Ovary (tissue), 9 donors: Measurements from ENCODE around the gene SLC26A4. TPM values are rescaled to one million over a fixed set of nuclear protein-coding genes. Genes with fewer than 3 reads are reported as not detected.
A peak's percentile ranks its signal among the peaks of the same experiment; 100 is the strongest.

Experiments used
- DNase-seq, 5 donors: peaks; one replicate each; pipeline ENCODE4 v3.0.0-alpha.2; 2019 to 2020
- H3K27ac ChIP-seq, 2 donors: fragments of 200-600 bp; one replicate each; pipeline versions ENCODE4 v1.5.1 to v1.8.0; 2019 to 2022
- H3K27me3 ChIP-seq: fragments of 200-600 bp; one replicate; pipeline ENCODE4 v1.8.0; 2022
- H3K36me3 ChIP-seq: fragments of 200-600 bp; sonication (generic); one replicate; pipeline ENCODE4 v1.5.1; 2019
- H3K4me1 ChIP-seq: one replicate; pipeline ENCODE4 v1.8.1; 2013; ENCODE audit warnings: mild to moderate bottlenecking, moderate library complexity; ENCODE audit not compliant: insufficient read depth
- H3K4me3 ChIP-seq: fragments of 200-600 bp; sonication (generic); one replicate; pipeline ENCODE4 v1.5.1; 2017
- H3K9me3 ChIP-seq, 2 donors: fragments of 200-600 bp in 1 of 2; sonication (generic) in 1 of 2; one replicate each; pipeline versions ENCODE4 v1.5.1 to v1.8.1; 2013 to 2019; ENCODE audit warnings: mild to moderate bottlenecking in 1 of 2, moderate library complexity in 1 of 2
- EP300 ChIP-seq: sonication (generic); formaldehyde crosslinking; IDR thresholded peaks from one replicate; pipeline ENCODE4 v1.6.1; 2017; ENCODE audit warnings: antibody characterized with exemption
- POLR2A ChIP-seq: fragments of 450-650 bp; IDR thresholded peaks from one replicate; pipeline ENCODE4 v1.6.1; 2017; ENCODE audit warnings: antibody characterized with exemption, mild to moderate bottlenecking, moderate library complexity
- WGBS, 3 donors: extraction: QIAGEN DNeasy Blood & Tissue Kit in 1 of 3; methylation state at CpG; one replicate each; pipeline versions ENCODE4 v1.1.5 to v1.1.7; 2013 to 2017; 5-methylcytosine and 5-hydroxymethylcytosine counted together
- intact Hi-C, 4 donors: fragments of 100-400 bp; cut with DNase I; formaldehyde crosslinking; loops; one replicate each; pipeline versions ENCODE4 v1.11.0 to v1.15.1; 2022 to 2023
- polyA plus RNA-seq, 2 donors: library from polyadenylated mRNA; stranded (reverse); fragments of 200-250 nt in 1 of 2; fragments of 350-450 nt in 1 of 2; fragmentation: Illumina TruSeq in 1 of 2; extraction: RNeasy Lipid Tissue Mini Kit (QIAGEN cat#74804) in 1 of 2; gene quantifications; one replicate each; pipeline ENCODE4 v1.2.3, GENCODE V29; 2013 to 2014
- total RNA-seq, 7 donors: library from RNA; depleted of rRNA in 2 of 7; stranded (reverse); fragments of >200 nt in 2 of 7; fragmentation: NEBNext Ultra II Directional in 3 of 7; extraction: Animal tissue kit (Norgen Biotek cat#: 25700) in 3 of 7; gene quantifications; one replicate each; pipeline versions ENCODE4 v1.1.0 to v1.2.4, GENCODE V29; 2016 to 2023
- TF ChIP-seq, protein P1 (sequence below), 3 donors: fragments of 450-650 bp in 2 of 3; fragments of 200-600 bp in 1 of 3; IDR thresholded peaks; one replicate each; pipeline versions ENCODE4 v1.5.1 to v1.8.0; 2016 to 2022; ENCODE audit warnings: antibody characterized with exemption in 3 of 3, mild to moderate bottlenecking in 1 of 3
- donor health status: DM: no; HTN: no; CAD: no; lungs with moderate emphysema.
- donor health status: DM: no; HTN: no; CAD: no.
- donor health status: Bipolar disorder and iron deficiency.
- donor health status: DM: yes; HTN: yes; CAD: no.
- donor health status: DM: no; HTN: no; CAD: no.
- donor health status: DM: yes; HTN: yes; CAD: no.

Gene SLC26A4
- total and polyA plus RNA-seq, 9 donors = 0.11 to 1.3 (median 0.62) TPM

DNA sequence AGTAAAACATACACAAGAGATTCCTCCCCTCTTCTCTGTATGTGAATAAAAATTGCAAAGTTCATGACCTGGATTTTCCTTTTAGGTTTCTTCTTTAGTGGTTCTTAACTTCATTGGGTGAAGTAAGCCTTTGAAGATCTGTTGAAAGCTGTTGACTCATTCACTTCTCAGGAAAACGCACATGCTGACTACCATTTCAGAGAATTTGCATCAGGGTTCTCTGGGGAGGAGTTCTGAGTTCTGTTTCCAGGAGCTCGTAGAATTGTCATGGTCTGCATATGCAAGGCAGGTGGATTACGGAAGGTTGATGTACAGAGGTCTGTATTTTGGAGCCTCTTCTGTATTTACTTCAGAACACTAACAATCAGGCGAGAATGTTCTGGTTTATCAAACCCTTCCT, 962 bp upstream of the SLC26A4 start:
- WGBS, 3 donors = 90 to 92% (median 91%) methylated on average over 4 of the region's 4 CpGs
- intact Hi-C loops = no loop called here
- no peak for DNase-seq
- H3K27me3 ChIP-seq = no peaks in the 10 kb centered on the region
- H3K27ac ChIP-seq = no peak overlapping the region
- H3K9me3 ChIP-seq = no peaks in the 10 kb centered on the region
- no peak overlapping the region for H3K4me3 ChIP-seq
- TF ChIP-seq, protein P1, sequence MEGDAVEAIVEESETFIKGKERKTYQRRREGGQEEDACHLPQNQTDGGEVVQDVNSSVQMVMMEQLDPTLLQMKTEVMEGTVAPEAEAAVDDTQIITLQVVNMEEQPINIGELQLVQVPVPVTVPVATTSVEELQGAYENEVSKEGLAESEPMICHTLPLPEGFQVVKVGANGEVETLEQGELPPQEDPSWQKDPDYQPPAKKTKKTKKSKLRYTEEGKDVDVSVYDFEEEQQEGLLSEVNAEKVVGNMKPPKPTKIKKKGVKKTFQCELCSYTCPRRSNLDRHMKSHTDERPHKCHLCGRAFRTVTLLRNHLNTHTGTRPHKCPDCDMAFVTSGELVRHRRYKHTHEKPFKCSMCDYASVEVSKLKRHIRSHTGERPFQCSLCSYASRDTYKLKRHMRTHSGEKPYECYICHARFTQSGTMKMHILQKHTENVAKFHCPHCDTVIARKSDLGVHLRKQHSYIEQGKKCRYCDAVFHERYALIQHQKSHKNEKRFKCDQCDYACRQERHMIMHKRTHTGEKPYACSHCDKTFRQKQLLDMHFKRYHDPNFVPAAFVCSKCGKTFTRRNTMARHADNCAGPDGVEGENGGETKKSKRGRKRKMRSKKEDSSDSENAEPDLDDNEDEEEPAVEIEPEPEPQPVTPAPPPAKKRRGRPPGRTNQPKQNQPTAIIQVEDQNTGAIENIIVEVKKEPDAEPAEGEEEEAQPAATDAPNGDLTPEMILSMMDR (IDR thresholded peaks at IDR 0.05) = no peak
- TF ChIP-seq POLR2A = no peak
- no peak for TF ChIP-seq EP300
- H3K4me1 ChIP-seq = peaks cover 9% of the 10 kb centered on the region
- H3K36me3 ChIP-seq = no peaks in the 10 kb centered on the region

DNA sequence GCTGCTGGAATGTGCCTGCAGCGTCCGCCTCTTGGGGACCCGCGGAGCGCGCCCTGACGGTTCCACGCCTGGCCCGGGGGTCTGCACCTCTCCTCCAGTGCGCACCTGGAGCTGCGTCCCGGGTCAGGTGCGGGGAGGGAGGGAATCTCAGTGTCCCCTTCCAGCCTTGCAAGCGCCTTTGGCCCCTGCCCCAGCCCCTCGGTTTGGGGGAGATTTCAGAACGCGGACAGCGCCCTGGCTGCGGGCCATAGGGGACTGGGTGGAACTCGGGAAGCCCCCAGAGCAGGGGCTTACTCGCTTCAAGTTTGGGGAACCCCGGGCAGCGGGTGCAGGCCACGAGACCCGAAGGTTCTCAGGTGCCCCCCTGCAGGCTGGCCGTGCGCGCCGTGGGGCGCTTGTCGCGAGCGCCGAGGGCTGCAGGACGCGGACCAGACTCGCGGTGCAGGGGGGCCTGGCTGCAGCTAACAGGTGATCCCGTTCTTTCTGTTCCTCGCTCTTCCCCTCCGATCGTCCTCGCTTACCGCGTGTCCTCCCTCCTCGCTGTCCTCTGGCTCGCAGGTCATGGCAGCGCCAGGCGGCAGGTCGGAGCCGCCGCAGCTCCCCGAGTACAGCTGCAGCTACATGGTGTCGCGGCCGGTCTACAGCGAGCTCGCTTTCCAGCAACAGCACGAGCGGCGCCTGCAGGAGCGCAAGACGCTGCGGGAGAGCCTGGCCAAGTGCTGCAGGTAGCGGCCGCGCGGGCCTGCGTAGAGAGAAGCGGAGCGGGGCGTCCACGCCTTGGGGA, 645 bp downstream of the SLC26A4 start:
- peak overlapping the region; percentile 36 for H3K4me3 ChIP-seq
- H3K9me3 ChIP-seq = no peaks in the 10 kb centered on the region
- DNase-seq = peak; percentile 45 to 74 (median 49)
- 1% methylated on average over 62 to 73 of the region's 73 CpGs for WGBS, 3 donors
- TF ChIP-seq EP300 = no peak
- TF ChIP-seq, protein P1 (IDR thresholded peaks at IDR 0.05) = no peak
- no peak for TF ChIP-seq POLR2A
- peaks cover 9% of the 10 kb centered on the region for H3K4me1 ChIP-seq
- H3K27me3 ChIP-seq = no peaks in the 10 kb centered on the region
- no peaks in the 10 kb centered on the region for H3K36me3 ChIP-seq
- intact Hi-C loops = no loop called here
- H3K27ac ChIP-seq = no peak overlapping the region

DNA sequence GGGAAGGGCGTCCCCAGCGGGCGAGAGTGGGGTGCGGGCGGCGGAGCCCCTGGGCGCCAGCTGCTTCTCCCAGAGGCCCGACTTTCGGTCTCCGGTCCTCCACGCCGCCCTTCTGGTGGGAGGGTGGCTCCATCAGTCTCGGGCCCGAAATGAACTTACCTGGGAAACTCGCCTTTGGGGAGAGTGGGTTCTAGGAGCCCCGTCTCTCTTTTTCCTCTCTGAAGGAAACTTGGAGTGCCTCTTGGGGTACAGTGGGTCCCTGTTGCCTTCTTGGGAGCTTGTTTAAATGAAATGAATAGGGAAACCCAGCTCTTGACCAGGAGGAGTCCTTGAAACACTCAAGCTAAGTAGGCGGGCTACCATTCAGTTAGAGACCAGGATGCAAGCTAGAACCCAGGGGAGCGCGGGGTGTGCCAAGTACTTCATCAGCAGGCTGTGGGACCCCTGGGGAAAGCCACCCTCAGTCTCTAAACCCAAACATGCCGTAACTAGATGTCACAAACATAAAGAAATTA, 1.3 kb downstream of the SLC26A4 start:
- 15 to 17% (median 16%) methylated on average over 19 to 20 of the region's 20 CpGs for WGBS, 3 donors
- intact Hi-C loops = no loop called here
- no peaks in the 10 kb centered on the region for H3K36me3 ChIP-seq
- no peak for DNase-seq
- H3K4me3 ChIP-seq = peak overlapping the region; percentile 36
- H3K27me3 ChIP-seq = no peaks in the 10 kb centered on the region
- peaks cover 9% of the 10 kb centered on the region for H3K4me1 ChIP-seq
- H3K9me3 ChIP-seq = no peaks in the 10 kb centered on the region
- no peak overlapping the region for H3K27ac ChIP-seq
- TF ChIP-seq, protein P1 (IDR thresholded peaks at IDR 0.05) = no peak
- TF ChIP-seq EP300 = no peak
- TF ChIP-seq POLR2A = no peak

DNA sequence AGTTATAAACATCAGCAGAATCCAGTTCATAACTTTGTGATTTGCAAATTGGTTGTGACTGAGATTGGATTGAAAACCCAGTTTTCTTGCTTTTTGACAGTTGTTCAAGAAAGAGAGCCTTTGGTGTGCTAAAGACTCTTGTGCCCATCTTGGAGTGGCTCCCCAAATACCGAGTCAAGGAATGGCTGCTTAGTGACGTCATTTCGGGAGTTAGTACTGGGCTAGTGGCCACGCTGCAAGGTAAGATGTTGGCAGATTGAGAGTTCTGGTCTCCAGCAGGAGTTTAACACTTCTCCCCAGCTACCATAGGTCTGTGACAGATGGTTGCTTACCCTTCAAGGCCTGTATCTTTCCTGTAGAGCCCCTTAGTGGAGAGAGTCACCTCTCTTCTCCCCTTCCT, 2.6 kb downstream of the SLC26A4 start:
- Histone ChIP-seq H3K4me1 (peaks cover 9% of the 10 kb centered on the region), H3K9me3 (no peaks in the 10 kb centered on the region), H3K36me3 (no peaks in the 10 kb centered on the region), H3K27ac (no peak overlapping the region), H3K4me3 (no peak overlapping the region), H3K27me3 (no peaks in the 10 kb centered on the region)
- no peak for DNase-seq
- intact Hi-C loops = no loop called here
- WGBS, 3 donors = 75 to 82% (median 77%) methylated on average over 4 of the region's 4 CpGs
- TF ChIP-seq, protein P1 (IDR thresholded peaks at IDR 0.05) = no peak
- no peak for TF ChIP-seq EP300
- no peak for TF ChIP-seq POLR2A
